SK-N-SH (cell line): ENCODE measurements around the gene FBXW5. TPM values are rescaled to one million over a fixed set of nuclear protein-coding genes. Genes with fewer than 3 reads are reported as not detected.
A peak's percentile ranks its signal among the peaks of the same experiment; 100 is the strongest.

ENCODE experiments used
- CTCF ChIA-PET: fragments of 300-600, 350-600 bp; formaldehyde crosslinking; extraction: SDS; loops from one replicate; lab custom pipeline; 2021; lab: Yijun Ruan, JAX
- POLR2A ChIA-PET: fragments of 350-600 bp; sonication (Branson Sonifier 250); formaldehyde crosslinking; extraction: SDS; loops from one replicate; lab custom pipeline; 2020; ENCODE audit warnings: antibody characterized with exemption, inconsistent platforms; lab: Yijun Ruan, JAX
- DNase-seq: peaks from one replicate; pipeline ENCODE4 v3.0.0; 2012
- H2AFZ ChIP-seq: fragments of 200-600 bp; sonication (generic); 2 replicates; pipeline ENCODE4 v1.8.1; 2016; ENCODE audit warnings: antibody characterized with exemption, mild to moderate bottlenecking, low read depth
- H3F3A ChIP-seq: fragments of 200-600 bp; sonication (generic); replicated peaks from 2 replicates; pipeline ENCODE3; 2016; ENCODE audit warnings: antibody characterized with exemption, mild to moderate bottlenecking; ENCODE audit not compliant: insufficient read depth
- H3K27ac ChIP-seq, 2 experiments: fragments of 200-500 bp in 1 of 2; fragments of 200-600 bp in 1 of 2; sonication (Bioruptor generic) in 1 of 2; sonication (generic), shearing (Covaris generic) in 1 of 2; 2 replicates each; pipeline versions ENCODE4 v1.5.1 to v1.6.1; 2014 to 2016; ENCODE audit warnings: low read depth in 2 of 2, inconsistent platforms in 1 of 2, low read length in 1 of 2, mild to moderate bottlenecking in 1 of 2, mixed read lengths in 1 of 2
- H3K27me3 ChIP-seq: fragments of 200-600 bp; sonication (generic), shearing (Covaris generic); 2 replicates; pipeline ENCODE4 v1.6.1; 2016; ENCODE audit warnings: mixed run types; ENCODE audit not compliant: insufficient read depth
- H3K36me3 ChIP-seq, 2 experiments: fragments of 200-500 bp in 1 of 2; fragments of 200-600 bp in 1 of 2; sonication (Bioruptor generic) in 1 of 2; sonication (generic) in 1 of 2; replicated peaks in 1 of 2; 2 replicates each; pipeline versions ENCODE3 to v1.5.1; 2014 to 2016; ENCODE audit warnings: low read length in 1 of 2, mild to moderate bottlenecking in 1 of 2; ENCODE audit not compliant: insufficient read depth in 2 of 2, control insufficient read depth in 1 of 2
- H3K4me1 ChIP-seq, 2 experiments: fragments of 200-500 bp in 1 of 2; fragments of 200-600 bp in 1 of 2; sonication (Bioruptor generic) in 1 of 2; sonication (generic), shearing (Covaris generic) in 1 of 2; 2 replicates each; pipeline versions ENCODE4 v1.5.1 to v1.6.1; 2014 to 2016; ENCODE audit warnings: low read depth in 1 of 2, low read length in 1 of 2, mixed run types in 1 of 2; ENCODE audit not compliant: insufficient read depth in 2 of 2, control insufficient read depth in 1 of 2
- H3K4me2 ChIP-seq: fragments of 200-600 bp; sonication (generic), shearing (Covaris generic); 2 replicates; pipeline ENCODE4 v1.6.1; 2017; ENCODE audit warnings: mixed run types
- H3K4me3 ChIP-seq, 2 experiments: fragments of 200-500 bp in 1 of 2; fragments of 200-600 bp in 1 of 2; sonication (Bioruptor generic) in 1 of 2; sonication (generic), shearing (Covaris generic) in 1 of 2; 2 replicates each; pipeline versions ENCODE4 v1.5.1 to v1.8.1; 2014 to 2016; ENCODE audit warnings: low read depth in 2 of 2, inconsistent platforms in 1 of 2, low read length in 1 of 2, mild to moderate bottlenecking in 1 of 2, mixed read lengths in 1 of 2, moderate library complexity in 1 of 2
- H3K79me2 ChIP-seq: fragments of 200-600 bp; sonication (generic); 2 replicates; pipeline ENCODE4 v1.8.1; 2017; ENCODE audit warnings: mild to moderate bottlenecking; ENCODE audit not compliant: insufficient read depth
- H3K9ac ChIP-seq: fragments of 200-600 bp; sonication (generic); 2 replicates; pipeline ENCODE4 v1.6.1; 2017; ENCODE audit warnings: mixed run types
- H3K9me2 ChIP-seq: fragments of 200-600 bp; sonication (generic); 2 replicates; pipeline ENCODE4 v1.6.1; 2017; ENCODE audit warnings: mixed run types
- H3K9me3 ChIP-seq: fragments of 200-600 bp; sonication (generic); 2 replicates; pipeline ENCODE4 v1.6.1; 2017; ENCODE audit warnings: mixed run types, mild to moderate bottlenecking, moderate library complexity
- H4K20me1 ChIP-seq: fragments of 200-600 bp; sonication (generic); 2 replicates; pipeline ENCODE4 v1.6.1; 2017; ENCODE audit warnings: mild to moderate bottlenecking, mixed run types; ENCODE audit not compliant: insufficient read depth
- CHD2 ChIP-seq: fragments of 150-350 bp; IDR thresholded peaks from 2 replicates; pipeline ENCODE4 v1.6.1; 2018; ENCODE audit warnings: low read length; ENCODE audit not compliant: partially characterized antibody
- ELF1 ChIP-seq: IDR thresholded peaks from 2 replicates; pipeline ENCODE4 v1.4.0; 2012
- FOXM1 ChIP-seq: IDR thresholded peaks from 2 replicates; pipeline ENCODE4 v1.4.0; 2012; ENCODE audit warnings: low read depth, mild to moderate bottlenecking
- GABPA ChIP-seq: IDR thresholded peaks from 2 replicates; pipeline ENCODE4 v1.4.0; 2012; ENCODE audit warnings: low read depth, mild to moderate bottlenecking
- GATA2 ChIP-seq: sonication (generic); formaldehyde crosslinking; IDR thresholded peaks from 2 replicates; pipeline ENCODE4 v1.5.0; 2020; ENCODE audit warnings: mild to moderate bottlenecking, missing genetic modification reagents
- NRF1 ChIP-seq: IDR thresholded peaks from 2 replicates; pipeline ENCODE4 v1.6.1; 2012; ENCODE audit warnings: low read depth, mild to moderate bottlenecking, low read length
- POLR2AphosphoS5 ChIP-seq: IDR thresholded peaks from 2 replicates; pipeline ENCODE4 v1.6.1; 2012; ENCODE audit warnings: low read depth, low read length
- RAD21 ChIP-seq: IDR thresholded peaks from 2 replicates; pipeline ENCODE4 v1.6.1; 2012; ENCODE audit warnings: mild to moderate bottlenecking, low read length
- RCOR1 ChIP-seq: fragments of 150-350 bp; IDR thresholded peaks from 2 replicates; pipeline ENCODE4 v1.6.1; 2017; ENCODE audit warnings: antibody characterized with exemption, low read length
- RFX5 ChIP-seq: IDR thresholded peaks from 2 replicates; pipeline ENCODE4 v1.6.1; 2012; ENCODE audit warnings: mild to moderate bottlenecking, improper control_type of control experiment, low read length
- RXRA ChIP-seq: IDR thresholded peaks from 2 replicates; pipeline ENCODE4 v1.4.0; 2012; ENCODE audit warnings: low read depth, mild to moderate bottlenecking, borderline replicate concordance
- SIN3A ChIP-seq: IDR thresholded peaks from 2 replicates; pipeline ENCODE4 v1.6.1; 2012; ENCODE audit warnings: low read depth, mild to moderate bottlenecking, low read length, moderate library complexity, borderline replicate concordance
- SMC3 ChIP-seq: IDR thresholded peaks from 2 replicates; pipeline ENCODE4 v1.6.1; 2012; ENCODE audit warnings: low read depth, low read length, improper control_type of control experiment
- TAF1 ChIP-seq: IDR thresholded peaks from 2 replicates; pipeline ENCODE4 v1.6.1; 2012; ENCODE audit warnings: low read depth, mild to moderate bottlenecking, low read length, moderate library complexity, borderline replicate concordance
- TCF12 ChIP-seq: IDR thresholded peaks from 2 replicates; pipeline ENCODE4 v1.4.0; 2012
- USF1 ChIP-seq: IDR thresholded peaks from 2 replicates; pipeline ENCODE4 v1.4.0; 2012; ENCODE audit warnings: low read depth, borderline replicate concordance
- YY1 ChIP-seq: IDR thresholded peaks from 2 replicates; pipeline ENCODE4 v1.4.0; 2012; ENCODE audit warnings: low read depth, mild to moderate bottlenecking
- ZBTB33 ChIP-seq: IDR thresholded peaks from 2 replicates; pipeline ENCODE4 v1.4.0; 2012; ENCODE audit warnings: low read depth, borderline replicate concordance
- WGBS: methylation state at CpG from one replicate; pipeline ENCODE4 v1.1.6; 2017; ENCODE audit warnings: low lambda C conversion rate; 5-methylcytosine and 5-hydroxymethylcytosine counted together
- polyA plus RNA-seq, 3 experiments: library from polyadenylated mRNA; depleted of rRNA; stranded (reverse); fragments of >200 nt; gene quantifications; 2 replicates each; pipeline ENCODE4 v1.2.3, GENCODE V29; 2012
- TF ChIP-seq, protein P1 (sequence below): fragments of 200-600 bp; sonication (generic); IDR thresholded peaks from 2 replicates; pipeline ENCODE4 v1.6.1; 2017; ENCODE audit warnings: antibody characterized with exemption, mild to moderate bottlenecking, moderate library complexity
- TF ChIP-seq, protein P2 (sequence below): IDR thresholded peaks from 2 replicates; pipeline ENCODE4 v1.4.0; 2012; ENCODE audit warnings: low read depth

FBXW5 gene, protein sequence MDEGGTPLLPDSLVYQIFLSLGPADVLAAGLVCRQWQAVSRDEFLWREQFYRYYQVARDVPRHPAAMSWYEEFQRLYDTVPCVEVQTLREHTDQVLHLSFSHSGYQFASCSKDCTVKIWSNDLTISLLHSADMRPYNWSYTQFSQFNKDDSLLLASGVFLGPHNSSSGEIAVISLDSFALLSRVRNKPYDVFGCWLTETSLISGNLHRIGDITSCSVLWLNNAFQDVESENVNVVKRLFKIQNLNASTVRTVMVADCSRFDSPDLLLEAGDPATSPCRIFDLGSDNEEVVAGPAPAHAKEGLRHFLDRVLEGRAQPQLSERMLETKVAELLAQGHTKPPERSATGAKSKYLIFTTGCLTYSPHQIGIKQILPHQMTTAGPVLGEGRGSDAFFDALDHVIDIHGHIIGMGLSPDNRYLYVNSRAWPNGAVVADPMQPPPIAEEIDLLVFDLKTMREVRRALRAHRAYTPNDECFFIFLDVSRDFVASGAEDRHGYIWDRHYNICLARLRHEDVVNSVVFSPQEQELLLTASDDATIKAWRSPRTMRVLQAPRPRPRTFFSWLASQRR
- polyA plus RNA-seq (2012; rRNA removed) = 78.9 and 85.5 TPM in 2 replicates
- 20.0 and 39.4 TPM in 2 replicates for polyA plus RNA-seq (2012; cell fraction: cytosol; rRNA removed)
- polyA plus RNA-seq (2012; cell fraction: nucleus; rRNA removed) = 328 and 386 TPM in 2 replicates

DNA sequence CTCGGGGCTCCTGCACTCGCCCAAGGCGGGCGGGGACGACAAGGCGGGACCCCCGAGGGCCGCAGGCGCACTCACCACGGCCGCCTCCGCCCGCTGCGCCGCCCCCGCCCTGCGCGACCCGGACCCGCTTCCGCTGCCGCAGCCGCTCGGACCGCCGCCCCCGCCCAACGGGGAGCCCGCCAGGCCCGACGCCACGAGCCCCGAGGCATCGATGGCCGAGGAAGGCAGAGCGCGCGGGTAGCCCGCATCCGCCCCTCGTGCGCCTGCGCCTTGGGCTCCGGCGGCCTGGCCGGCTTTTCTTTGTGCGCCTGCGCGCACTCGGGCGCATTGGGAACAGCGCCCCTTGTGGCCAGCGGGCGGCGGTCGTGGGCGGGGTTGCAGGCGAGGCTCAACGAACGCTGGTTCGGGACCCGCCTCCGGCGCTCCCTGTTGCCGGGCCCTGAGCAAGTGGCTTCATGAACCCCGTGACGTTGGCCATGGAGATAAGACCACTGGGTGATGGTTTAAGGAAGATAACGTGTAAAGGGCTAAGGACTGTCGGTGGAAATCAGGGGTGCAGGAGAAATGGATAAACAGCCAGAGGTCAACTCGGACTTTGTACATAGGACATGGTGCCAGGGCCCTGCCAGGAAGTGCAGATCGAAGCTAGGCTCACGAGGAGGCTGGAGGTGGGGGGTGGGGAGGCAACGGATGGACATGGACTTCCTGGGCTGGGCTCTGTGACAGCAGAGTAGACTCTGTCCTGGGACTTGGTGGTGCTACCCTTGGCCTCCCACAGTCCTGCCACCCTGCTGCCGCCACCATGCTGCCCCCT, at the start of gene FBXW5, which contains the start of gene C8G:
Gene FBXW5, minus strand, starts transcription at position 220 of the 814 bp plus-strand sequence. CDS start 655 bp downstream, outside the sequence.
Gene C8G, plus strand, starts transcription at position 725 of the 814 bp plus-strand sequence. Its CDS starts 78 bp downstream, at position 803.
- ChIA-PET CTCF (interaction anchor here (0.6 to 13.2 kb wide), 25 partner anchors 12 to 506 kb away, joined by 3 to 350 read pairs (median 4); partner anchors contain the start of genes ABCA2, CLIC3, FUT7 and LCN8), POLR2A (interaction anchor here (1.2 kb wide), 2 partner anchors 47 to 52 kb away, joined by 3 to 4 read pairs; partner anchors contain the start of genes CLIC3 and PAXX)
- Histone ChIP-seq H3K36me3 (peaks cover 6 to 33% of the 10 kb centered on the region in 2 experiments), H3F3A (no peaks in the 10 kb centered on the region), H3K4me1 (peaks cover 0 to 19% of the 10 kb centered on the region in 2 experiments; a peak in 1 of 4 replicates), H3K27me3 (no peaks in the 10 kb centered on the region), H4K20me1 (peaks cover 13% of the 10 kb centered on the region), H3K4me2 (peak within 1 kb of the TSS; percentile 96), H3K27ac (peak within 1 kb of the TSS; percentile 22 to 86; a peak in 3 of 4 replicates), H3K4me3 (peak within 1 kb of the TSS; percentile 77 to 94), H3K9me3 (no peaks in the 10 kb centered on the region), H3K9me2 (no peaks in the 10 kb centered on the region), H3K79me2 (peaks cover 28% of the 10 kb centered on the region), H3K9ac (peak within 1 kb of the TSS; percentile 80), H2AFZ (no peak within 1 kb of the TSS)
- WGBS = 18% methylated on average over 16 of the region's 74 CpGs
- TF ChIP-seq, protein P1, sequence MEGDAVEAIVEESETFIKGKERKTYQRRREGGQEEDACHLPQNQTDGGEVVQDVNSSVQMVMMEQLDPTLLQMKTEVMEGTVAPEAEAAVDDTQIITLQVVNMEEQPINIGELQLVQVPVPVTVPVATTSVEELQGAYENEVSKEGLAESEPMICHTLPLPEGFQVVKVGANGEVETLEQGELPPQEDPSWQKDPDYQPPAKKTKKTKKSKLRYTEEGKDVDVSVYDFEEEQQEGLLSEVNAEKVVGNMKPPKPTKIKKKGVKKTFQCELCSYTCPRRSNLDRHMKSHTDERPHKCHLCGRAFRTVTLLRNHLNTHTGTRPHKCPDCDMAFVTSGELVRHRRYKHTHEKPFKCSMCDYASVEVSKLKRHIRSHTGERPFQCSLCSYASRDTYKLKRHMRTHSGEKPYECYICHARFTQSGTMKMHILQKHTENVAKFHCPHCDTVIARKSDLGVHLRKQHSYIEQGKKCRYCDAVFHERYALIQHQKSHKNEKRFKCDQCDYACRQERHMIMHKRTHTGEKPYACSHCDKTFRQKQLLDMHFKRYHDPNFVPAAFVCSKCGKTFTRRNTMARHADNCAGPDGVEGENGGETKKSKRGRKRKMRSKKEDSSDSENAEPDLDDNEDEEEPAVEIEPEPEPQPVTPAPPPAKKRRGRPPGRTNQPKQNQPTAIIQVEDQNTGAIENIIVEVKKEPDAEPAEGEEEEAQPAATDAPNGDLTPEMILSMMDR = peak; percentile 85
- TF ChIP-seq RCOR1 (peak; percentile 62; the same call in 1 of the 2 replicates), RAD21 (peak; percentile 39; the same call in 1 of the 2 replicates), ZBTB33 (no peak), POLR2AphosphoS5 (0 out of 2 replicates have a peak, but pooled peaks have one; percentile 35), USF1 (no peak), TCF12 (no peak), TAF1 (peak; percentile 34; the same call in 1 of the 2 replicates), RFX5 (no peak), CHD2 (no peak), FOXM1 (no peak), GABPA (peak; percentile 57), SMC3 (peak; percentile 17; the same call in 1 of the 2 replicates), YY1 (peak; percentile 62; the same call in 1 of the 2 replicates), RXRA (no peak), GATA2 (CRISPR knock-in tag) (no peak; the same call in 1 of the 2 replicates), ELF1 (peak; percentile 51; the same call in 1 of the 2 replicates), NRF1 (peak; percentile 92), SIN3A (0 out of 2 replicates have a peak, but pooled peaks have one; percentile 24)
- TF ChIP-seq, protein P2, sequence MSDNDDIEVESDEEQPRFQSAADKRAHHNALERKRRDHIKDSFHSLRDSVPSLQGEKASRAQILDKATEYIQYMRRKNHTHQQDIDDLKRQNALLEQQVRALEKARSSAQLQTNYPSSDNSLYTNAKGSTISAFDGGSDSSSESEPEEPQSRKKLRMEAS = peak; percentile 59
- DNase-seq = peak; percentile 100
